GM12878 (cell line): ENCODE measurements around the gene MS4A14. TPM values are rescaled to one million over a fixed set of nuclear protein-coding genes. Genes with fewer than 3 reads are reported as not detected.

Experiments
- BMI1 ChIP-seq: fragments of 450-650 bp; IDR thresholded peaks from 2 replicates; pipeline ENCODE4 v1.6.1; 2016; ENCODE audit warnings: mild to moderate bottlenecking, moderate library complexity, borderline replicate concordance
- CEBPZ ChIP-seq: fragments of 150-350 bp; IDR thresholded peaks from 2 replicates; pipeline ENCODE4 v1.6.1; 2016; ENCODE audit warnings: low read depth, low read length
- CHD4 ChIP-seq: fragments of 200-600 bp; sonication (generic); IDR thresholded peaks from 2 replicates; pipeline ENCODE4 v1.6.1; 2016; ENCODE audit warnings: mild to moderate bottlenecking
- DPF2 ChIP-seq: fragments of 450-650 bp; IDR thresholded peaks from 2 replicates; pipeline ENCODE4 v1.6.1; 2017; ENCODE audit warnings: mild to moderate bottlenecking
- HDAC2 ChIP-seq: fragments of 200-600 bp; sonication (generic); IDR thresholded peaks from 2 replicates; pipeline ENCODE4 v1.6.1; 2017
- IKZF2 ChIP-seq, 2 experiments: fragments of 450-650 bp; IDR thresholded peaks; 2 replicates each; pipeline ENCODE4 v1.6.1; 2017; ENCODE audit warnings: mild to moderate bottlenecking in 2 of 2, moderate library complexity in 2 of 2
- MYB ChIP-seq: fragments of 150-350 bp; IDR thresholded peaks from 2 replicates; pipeline ENCODE4 v1.6.1; 2014; ENCODE audit warnings: mild to moderate bottlenecking, low read depth, low read length, borderline replicate concordance
- NR2C2 ChIP-seq: IDR thresholded peaks from 2 replicates; pipeline ENCODE4 v1.6.1; 2011; ENCODE audit warnings: borderline replicate concordance, low read depth; ENCODE audit not compliant: control insufficient read depth, insufficient read length
- SMARCA5 ChIP-seq: fragments of 450-650 bp; IDR thresholded peaks from 2 replicates; pipeline ENCODE4 v1.6.1; 2017; ENCODE audit warnings: mild to moderate bottlenecking
- ZBED1 ChIP-seq: IDR thresholded peaks from 2 replicates; pipeline ENCODE4 v1.6.1; 2016; ENCODE audit warnings: borderline replicate concordance
- ZBTB40 ChIP-seq: fragments of 450-650 bp; IDR thresholded peaks from 2 replicates; pipeline ENCODE4 v1.6.1; 2016; ENCODE audit warnings: mild to moderate bottlenecking, moderate library complexity, borderline replicate concordance
- ZNF207 ChIP-seq: fragments of 450-650 bp; IDR thresholded peaks from 2 replicates; pipeline ENCODE4 v1.6.1; 2014; ENCODE audit warnings: antibody characterized with exemption, mild to moderate bottlenecking, borderline replicate concordance
- ZNF687 ChIP-seq: fragments of 450-650 bp; IDR thresholded peaks from 2 replicates; pipeline ENCODE4 v1.6.1; 2017; ENCODE audit warnings: mild to moderate bottlenecking, moderate library complexity
- polyA plus RNA-seq, 11 experiments: library from polyadenylated mRNA; depleted of rRNA in 4 of 11; unstranded in 6 of 11; stranded (reverse) in 5 of 11; fragments of >200 nt; fragmentation: Nextera tagmentation in 4 of 11; fragmentation: Illumina TruSeq in 1 of 11; extraction: Ambion mirVana in 4 of 11; extraction: Trizol in 1 of 11; gene quantifications; 1 replicate in 1 of 11; 2 replicates in 10 of 11; pipeline versions ENCODE4 v1.2.1 to v1.2.3, GENCODE V29; 2011 to 2016; ENCODE audit warnings: inconsistent platforms in 2 of 11, missing spikeins in 2 of 11, low read depth in 1 of 11
- total RNA-seq, 4 experiments: library from RNA; depleted of rRNA in 3 of 4; stranded (reverse); fragments of >200 nt in 3 of 4; fragmentation: Illumina TruSeq in 1 of 4; extraction: Trizol in 1 of 4; gene quantifications; 2 replicates each; pipeline versions ENCODE4 v1.2.1 to v1.2.3, GENCODE V29; 2013 to 2021
- TF ChIP-seq, protein P1 (sequence below): fragments of 450-650 bp; IDR thresholded peaks from 2 replicates; pipeline ENCODE4 v1.6.1; 2017; ENCODE audit warnings: mild to moderate bottlenecking

The MS4A14 gene
- total and polyA plus RNA-seq, 10 of the 15 experiments (the other 5 are each of a cell fraction or from before 2014, with no cell fraction given), result 0.13 to 1.0 (median 0.63) TPM; not detected in 1

GRCh38 chr11:60455531-60456042 is 59.3 kb downstream of the MS4A14 start, which contains the start of gene MS4A1 (continued):
- TF ChIP-seq MYB (peak; percentile 81; the same call in 1 of the 2 replicates), NR2C2 (no peak), BMI1 (peak; percentile 92), CHD4 (no peak), ZNF687 (peak; percentile 92), ZBTB40 (no peak), DPF2 (peak; percentile 99), SMARCA5 (no peak; the same call in 1 of the 2 replicates), HDAC2 (no peak), ZBED1 (peak; percentile 47; the same call in 1 of the 2 replicates), CEBPZ (no peak), IKZF2 (IDR thresholded peaks at IDR 0.05) (peak; percentile 87 to 94), ZNF207 (0 out of 2 replicates have a peak, but pooled peaks have one; percentile 62)
- TF ChIP-seq, protein P1, sequence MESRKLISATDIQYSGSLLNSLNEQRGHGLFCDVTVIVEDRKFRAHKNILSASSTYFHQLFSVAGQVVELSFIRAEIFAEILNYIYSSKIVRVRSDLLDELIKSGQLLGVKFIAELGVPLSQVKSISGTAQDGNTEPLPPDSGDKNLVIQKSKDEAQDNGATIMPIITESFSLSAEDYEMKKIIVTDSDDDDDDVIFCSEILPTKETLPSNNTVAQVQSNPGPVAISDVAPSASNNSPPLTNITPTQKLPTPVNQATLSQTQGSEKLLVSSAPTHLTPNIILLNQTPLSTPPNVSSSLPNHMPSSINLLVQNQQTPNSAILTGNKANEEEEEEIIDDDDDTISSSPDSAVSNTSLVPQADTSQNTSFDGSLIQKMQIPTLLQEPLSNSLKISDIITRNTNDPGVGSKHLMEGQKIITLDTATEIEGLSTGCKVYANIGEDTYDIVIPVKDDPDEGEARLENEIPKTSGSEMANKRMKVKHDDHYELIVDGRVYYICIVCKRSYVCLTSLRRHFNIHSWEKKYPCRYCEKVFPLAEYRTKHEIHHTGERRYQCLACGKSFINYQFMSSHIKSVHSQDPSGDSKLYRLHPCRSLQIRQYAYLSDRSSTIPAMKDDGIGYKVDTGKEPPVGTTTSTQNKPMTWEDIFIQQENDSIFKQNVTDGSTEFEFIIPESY, result peak; percentile 69; the same call in 1 of the 2 replicates
